IMR-90 (cell line): ENCODE data around the gene IZUMO2.
"Not testable (repeated sequence)": the region's sequence is repeated elsewhere in the genome, so short reads cannot be mapped to it uniquely, and the experiment has no call there.

Experiments
- CTCF ChIP-seq: conservative IDR thresholded peaks from 2 replicates; pipeline ENCODE4 v1.5.1; 2012; ENCODE audit warnings: mild to moderate bottlenecking, low read depth, low read length, improper control_type of control experiment
- POLR2A ChIP-seq: IDR thresholded peaks from 2 replicates; pipeline ENCODE4 v1.6.1; 2012; ENCODE audit warnings: mild to moderate bottlenecking, low read depth, low read length

- TF ChIP-seq POLR2A, CTCF: not testable (repeated sequence)
Measured at GRCh38 chr19:50136603-50137365, 26.3 kb downstream of the IZUMO2 start.
